DND-41 (cell line): ENCODE measurements around the gene CAT.

Source experiments
- EZH2 ChIP-seq: IDR thresholded peaks from 3 replicates; pipeline ENCODE4 v1.6.1; 2012; ENCODE audit warnings: borderline replicate concordance, low read depth, mild to moderate bottlenecking, moderate library complexity, low read length, inconsistent platforms; ENCODE audit not compliant: severe bottlenecking
- TF ChIP-seq, protein P1 (sequence below): IDR thresholded peaks from 2 replicates; pipeline ENCODE4 v1.5.1; 2012; ENCODE audit warnings: borderline replicate concordance, low read length, moderate library complexity, mild to moderate bottlenecking; ENCODE audit not compliant: poor library complexity, severe bottlenecking; ENCODE audit errors: extremely low read depth

DNA sequence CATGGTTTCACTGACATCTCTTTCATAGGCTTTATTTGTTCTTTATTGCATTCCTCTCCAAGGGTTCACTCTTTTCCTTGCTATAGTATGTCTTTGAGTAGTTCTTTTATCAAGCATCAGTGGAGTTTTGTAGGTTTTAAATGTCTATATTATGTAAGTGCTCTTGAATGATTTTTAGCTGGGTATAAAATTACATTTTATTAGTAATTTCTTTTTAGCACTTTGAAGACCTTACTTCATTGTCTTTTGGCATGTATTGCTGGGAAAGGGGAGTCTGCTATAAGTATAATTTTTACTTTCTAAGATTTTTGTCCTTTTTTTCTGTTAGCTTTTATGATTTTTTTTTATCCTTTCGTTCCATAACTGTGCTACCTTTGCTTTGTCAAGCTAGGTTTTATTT is 25.5 kb upstream of the CAT start:
- TF ChIP-seq, protein P1, sequence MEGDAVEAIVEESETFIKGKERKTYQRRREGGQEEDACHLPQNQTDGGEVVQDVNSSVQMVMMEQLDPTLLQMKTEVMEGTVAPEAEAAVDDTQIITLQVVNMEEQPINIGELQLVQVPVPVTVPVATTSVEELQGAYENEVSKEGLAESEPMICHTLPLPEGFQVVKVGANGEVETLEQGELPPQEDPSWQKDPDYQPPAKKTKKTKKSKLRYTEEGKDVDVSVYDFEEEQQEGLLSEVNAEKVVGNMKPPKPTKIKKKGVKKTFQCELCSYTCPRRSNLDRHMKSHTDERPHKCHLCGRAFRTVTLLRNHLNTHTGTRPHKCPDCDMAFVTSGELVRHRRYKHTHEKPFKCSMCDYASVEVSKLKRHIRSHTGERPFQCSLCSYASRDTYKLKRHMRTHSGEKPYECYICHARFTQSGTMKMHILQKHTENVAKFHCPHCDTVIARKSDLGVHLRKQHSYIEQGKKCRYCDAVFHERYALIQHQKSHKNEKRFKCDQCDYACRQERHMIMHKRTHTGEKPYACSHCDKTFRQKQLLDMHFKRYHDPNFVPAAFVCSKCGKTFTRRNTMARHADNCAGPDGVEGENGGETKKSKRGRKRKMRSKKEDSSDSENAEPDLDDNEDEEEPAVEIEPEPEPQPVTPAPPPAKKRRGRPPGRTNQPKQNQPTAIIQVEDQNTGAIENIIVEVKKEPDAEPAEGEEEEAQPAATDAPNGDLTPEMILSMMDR = no peak
- TF ChIP-seq EZH2 = no peak
